Smooth muscle cell (in vitro differentiated cells): Measurements from ENCODE around the gene EIF4A3. TPM values are rescaled to one million over a fixed set of nuclear protein-coding genes. Genes with fewer than 3 reads are reported as not detected.

Source experiments
- DNase-seq: peaks from one replicate; lab custom pipeline; 2025; ENCODE audit not compliant: unreplicated experiment; lab: John Stamatoyannopoulos, UW
- H2AFZ ChIP-seq: fragments of 200-600 bp; sonication (generic); 2 replicates; pipeline ENCODE4 v1.6.0; 2016; ENCODE audit warnings: antibody characterized with exemption, low read depth, mild to moderate bottlenecking
- H3F3A ChIP-seq: fragments of 200-600 bp; sonication (generic); 2 replicates; pipeline ENCODE4 v1.6.0; 2017; ENCODE audit warnings: antibody characterized with exemption, low read depth
- H3K27ac ChIP-seq: fragments of 200-600 bp; sonication (generic); 2 replicates; pipeline ENCODE4 v1.5.1; 2016; ENCODE audit warnings: low read depth, mild to moderate bottlenecking
- H3K27me3 ChIP-seq: fragments of 200-600 bp; sonication (generic); 2 replicates; pipeline ENCODE4 v1.6.1; 2016; ENCODE audit warnings: low read depth, mild to moderate bottlenecking
- H3K36me3 ChIP-seq: fragments of 200-600 bp; sonication (generic); 2 replicates; pipeline ENCODE4 v1.5.1; 2016; ENCODE audit warnings: low read depth
- H3K4me1 ChIP-seq: fragments of 200-600 bp; sonication (generic); 2 replicates; pipeline ENCODE4 v1.5.1; 2016; ENCODE audit warnings: low read depth
- H3K4me2 ChIP-seq: fragments of 200-600 bp; sonication (generic); 2 replicates; pipeline ENCODE4 v1.6.0; 2016; ENCODE audit warnings: mild to moderate bottlenecking
- H3K4me3 ChIP-seq: fragments of 200-600 bp; sonication (generic); 2 replicates; pipeline ENCODE4 v1.5.1; 2016; ENCODE audit warnings: mild to moderate bottlenecking
- H3K79me2 ChIP-seq: fragments of 200-600 bp; sonication (generic); 2 replicates; pipeline ENCODE4 v1.6.0; 2016; ENCODE audit warnings: low read depth, mild to moderate bottlenecking
- H3K9ac ChIP-seq: fragments of 200-600 bp; sonication (generic); 2 replicates; pipeline ENCODE4 v1.6.0; 2016; ENCODE audit warnings: low read depth
- H3K9me3 ChIP-seq: fragments of 200-600 bp; sonication (generic); replicated peaks from 2 replicates; pipeline ENCODE4 v1.5.1; 2016; ENCODE audit warnings: low read depth
- H4K20me1 ChIP-seq: fragments of 200-600 bp; sonication (generic); 2 replicates; pipeline ENCODE4 v1.6.0; 2016; ENCODE audit warnings: low read depth
- CTCF ChIP-seq: fragments of 200-600 bp; sonication (generic); IDR thresholded peaks from 2 replicates; pipeline ENCODE4 v1.5.1; 2017; ENCODE audit warnings: borderline replicate concordance, mild to moderate bottlenecking, antibody characterized with exemption; ENCODE audit not compliant: insufficient read depth, poor library complexity, severe bottlenecking
- WGBS: methylation state at CpG from one replicate; pipeline ENCODE4 v1.1.7; 2016; ENCODE audit warnings: low lambda C conversion rate; 5-methylcytosine and 5-hydroxymethylcytosine counted together
- polyA plus RNA-seq: library from polyadenylated mRNA; unstranded; fragments of >200 nt; fragmentation: Nextera tagmentation; extraction: Ambion mirVana; gene quantifications from 2 replicates; pipeline ENCODE4 v1.2.1, GENCODE V29; 2016
- total RNA-seq: library from RNA; depleted of rRNA; stranded (reverse); fragments of >200 nt; gene quantifications from 2 replicates; pipeline ENCODE4 v1.2.3, GENCODE V29; 2014

EIF4A3 gene
- total and polyA plus RNA-seq, 2 experiments from 2014 or later, result 86.1 to 109 TPM

- Histone ChIP-seq H4K20me1 (no peaks in the 10 kb centered on the region), H3K27ac (no peak overlapping the region), H3F3A (no peaks in the 10 kb centered on the region), H3K27me3 (no peaks in the 10 kb centered on the region), H3K9ac (no peak overlapping the region), H3K79me2 (no peaks in the 10 kb centered on the region), H3K4me2 (no peak overlapping the region), H3K4me1 (no peaks in the 10 kb centered on the region), H3K36me3 (no peaks in the 10 kb centered on the region), H2AFZ (no peak overlapping the region), H3K9me3 (no peaks in the 10 kb centered on the region), H3K4me3 (no peak overlapping the region)
- WGBS, result 89% methylated on average over 16 of the region's 16 CpGs
- no peak for DNase-seq
- TF ChIP-seq CTCF, result no peak
Observed at GRCh38 chr17:80116276-80116920, 30.5 kb downstream of the EIF4A3 start.

- Histone ChIP-seq H3K27ac (no peak overlapping the region), H3K36me3 (no peaks in the 10 kb centered on the region), H3K4me2 (no peak overlapping the region), H3K27me3 (no peaks in the 10 kb centered on the region), H3K4me1 (no peaks in the 10 kb centered on the region), H3K4me3 (no peak overlapping the region), H3F3A (no peaks in the 10 kb centered on the region), H4K20me1 (no peaks in the 10 kb centered on the region), H2AFZ (no peak overlapping the region), H3K9me3 (no peaks in the 10 kb centered on the region), H3K9ac (no peak overlapping the region), H3K79me2 (no peaks in the 10 kb centered on the region)
- TF ChIP-seq CTCF, result no peak
- no peak for DNase-seq
- 90% methylated on average over 8 of the region's 8 CpGs for WGBS
Observed at GRCh38 chr17:80115159-80115558, 31.8 kb downstream of the EIF4A3 start.

- Histone ChIP-seq H3K79me2 (no peaks in the 10 kb centered on the region), H3F3A (no peaks in the 10 kb centered on the region), H3K27ac (no peak overlapping the region), H3K9me3 (no peaks in the 10 kb centered on the region), H3K4me2 (no peak overlapping the region), H3K36me3 (no peaks in the 10 kb centered on the region), H3K4me3 (no peak overlapping the region), H2AFZ (no peak overlapping the region), H3K4me1 (no peaks in the 10 kb centered on the region), H4K20me1 (no peaks in the 10 kb centered on the region), H3K27me3 (no peaks in the 10 kb centered on the region), H3K9ac (no peak overlapping the region)
- WGBS, result 83% methylated on average over 7 of the region's 7 CpGs
- no peak for TF ChIP-seq CTCF
- no peak for DNase-seq
Observed at GRCh38 chr17:80114758-80115157, 32.2 kb downstream of the EIF4A3 start.

- Histone ChIP-seq H3K79me2 (no peaks in the 10 kb centered on the region), H3K9ac (no peak overlapping the region), H3K4me3 (no peak overlapping the region), H3K4me2 (no peak overlapping the region), H3K27me3 (no peaks in the 10 kb centered on the region), H3K27ac (no peak overlapping the region), H3K9me3 (no peaks in the 10 kb centered on the region), H3K4me1 (no peaks in the 10 kb centered on the region), H2AFZ (no peak overlapping the region), H4K20me1 (no peaks in the 10 kb centered on the region), H3F3A (no peaks in the 10 kb centered on the region), H3K36me3 (no peaks in the 10 kb centered on the region)
- TF ChIP-seq CTCF, result no peak
- WGBS, result 88% methylated on average over 19 of the region's 20 CpGs
- DNase-seq, result no peak
Observed at GRCh38 chr17:80113033-80113484, 33.9 kb downstream of the EIF4A3 start.
